Measurements from ENCODE around the gene IL25.
"Not testable (repeated sequence)": the region's sequence is repeated elsewhere in the genome, so short reads cannot be mapped to it uniquely, and the experiment has no call there.

Gene IL25

DNA sequence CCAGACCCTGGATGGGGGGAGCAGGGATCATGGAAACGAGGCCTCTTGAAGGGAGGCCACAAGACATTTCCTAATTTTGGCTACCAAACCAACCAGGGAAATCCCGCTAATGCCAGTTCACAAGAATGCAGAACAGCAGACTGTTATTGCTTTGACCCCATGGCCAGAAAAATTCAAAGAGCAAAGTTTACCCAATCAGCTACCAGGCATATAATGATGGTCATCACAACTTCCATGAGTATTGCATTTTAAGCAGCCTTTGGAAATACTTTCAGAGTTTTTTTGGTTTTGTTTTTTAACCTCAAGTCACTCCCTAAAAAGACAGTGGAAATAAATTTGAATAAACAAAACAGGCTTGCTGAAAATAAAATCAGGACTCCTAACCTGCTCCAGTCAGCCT is at the start of gene IL25:
IL25 (plus strand) TSS at position 301 of the 400 bp plus-strand sequence.
- no peak for DNase-seq (ENCODE audit: low read depth in 2 of 2)

DNA sequence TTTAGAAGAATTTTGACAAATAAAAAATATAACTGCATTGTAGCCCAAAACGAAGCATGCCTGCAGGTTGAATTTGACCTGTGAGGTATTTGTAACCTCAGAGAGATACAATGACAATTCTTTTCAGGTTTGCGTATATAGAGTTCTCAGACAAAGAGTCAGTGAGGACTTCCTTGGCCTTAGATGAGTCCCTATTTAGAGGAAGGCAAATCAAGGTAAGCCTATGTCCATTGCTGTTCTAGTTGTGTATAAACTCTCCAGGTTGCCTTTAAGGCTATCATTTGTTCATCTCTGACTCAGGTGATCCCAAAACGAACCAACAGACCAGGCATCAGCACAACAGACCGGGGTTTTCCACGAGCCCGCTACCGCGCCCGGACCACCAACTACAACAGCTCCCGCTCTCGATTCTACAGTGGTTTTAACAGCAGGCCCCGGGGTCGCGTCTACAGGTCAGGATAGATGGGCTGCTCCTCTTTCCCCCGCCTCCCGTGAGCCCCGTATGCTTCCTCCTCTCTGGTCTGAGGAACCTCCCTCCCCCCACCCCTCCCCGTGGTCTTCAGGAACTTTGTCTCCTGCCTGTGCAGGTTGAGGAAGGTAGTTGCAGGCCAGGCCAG is 48.7 kb upstream of the IL25 start:
- no peak for DNase-seq (ENCODE audit: low read depth in 2 of 2)

DNA sequence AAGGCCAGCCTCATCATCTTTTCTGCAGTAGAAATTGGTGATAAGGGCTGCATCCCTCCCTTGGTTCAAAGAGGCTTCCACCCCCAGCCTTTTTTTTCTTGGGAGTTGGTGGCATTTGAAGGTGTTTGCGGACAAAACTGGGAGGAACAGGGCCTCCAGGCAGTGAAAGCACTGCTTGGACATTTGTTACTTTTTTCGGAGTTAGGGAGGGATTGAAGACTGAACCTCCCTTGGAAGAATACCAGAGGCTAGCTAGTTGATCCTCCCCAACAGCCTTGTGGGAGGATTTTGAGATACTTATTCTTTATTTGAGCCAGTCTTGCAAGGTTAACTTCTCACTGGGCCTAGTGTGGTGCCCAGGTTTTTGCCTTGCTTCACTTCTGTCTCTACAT is 48.2 kb upstream of the IL25 start:
- DNase-seq (ENCODE audit: low read depth in 2 of 2) = no peak

DNA sequence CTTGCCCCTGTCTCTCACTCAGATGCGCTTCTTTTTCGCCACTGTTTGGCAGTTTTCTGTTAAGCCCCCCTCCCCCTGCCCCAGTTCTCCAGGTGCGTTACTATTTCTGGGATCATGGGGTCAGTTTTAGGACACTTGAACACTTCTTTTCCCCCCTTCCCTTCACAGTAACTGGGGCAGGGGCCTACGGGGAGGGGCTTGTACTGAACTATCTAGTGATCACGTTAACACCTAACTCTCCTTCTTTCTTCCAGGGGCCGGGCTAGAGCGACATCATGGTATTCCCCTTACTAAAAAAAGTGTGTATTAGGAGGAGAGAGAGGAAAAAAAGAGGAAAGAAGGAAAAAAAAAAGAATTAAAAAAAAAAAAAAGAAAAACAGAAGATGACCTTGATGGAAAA is 47.6 kb upstream of the IL25 start:
- no peak for DNase-seq (ENCODE audit: low read depth in 2 of 2)

DNA sequence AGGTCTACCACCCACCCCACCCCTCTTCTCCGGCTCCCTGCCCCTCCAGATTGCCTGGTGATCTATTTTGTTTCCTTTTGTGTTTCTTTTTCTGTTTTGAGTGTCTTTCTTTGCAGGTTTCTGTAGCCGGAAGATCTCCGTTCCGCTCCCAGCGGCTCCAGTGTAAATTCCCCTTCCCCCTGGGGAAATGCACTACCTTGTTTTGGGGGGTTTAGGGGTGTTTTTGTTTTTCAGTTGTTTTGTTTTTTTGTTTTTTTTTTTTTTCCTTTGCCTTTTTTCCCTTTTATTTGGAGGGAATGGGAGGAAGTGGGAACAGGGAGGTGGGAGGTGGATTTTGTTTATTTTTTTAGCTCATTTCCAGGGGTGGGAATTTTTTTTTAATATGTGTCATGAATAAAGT is 46.9 kb upstream of the IL25 start:
- DNase-seq (ENCODE audit: low read depth in 2 of 2) = not testable (repeated sequence)

DNA sequence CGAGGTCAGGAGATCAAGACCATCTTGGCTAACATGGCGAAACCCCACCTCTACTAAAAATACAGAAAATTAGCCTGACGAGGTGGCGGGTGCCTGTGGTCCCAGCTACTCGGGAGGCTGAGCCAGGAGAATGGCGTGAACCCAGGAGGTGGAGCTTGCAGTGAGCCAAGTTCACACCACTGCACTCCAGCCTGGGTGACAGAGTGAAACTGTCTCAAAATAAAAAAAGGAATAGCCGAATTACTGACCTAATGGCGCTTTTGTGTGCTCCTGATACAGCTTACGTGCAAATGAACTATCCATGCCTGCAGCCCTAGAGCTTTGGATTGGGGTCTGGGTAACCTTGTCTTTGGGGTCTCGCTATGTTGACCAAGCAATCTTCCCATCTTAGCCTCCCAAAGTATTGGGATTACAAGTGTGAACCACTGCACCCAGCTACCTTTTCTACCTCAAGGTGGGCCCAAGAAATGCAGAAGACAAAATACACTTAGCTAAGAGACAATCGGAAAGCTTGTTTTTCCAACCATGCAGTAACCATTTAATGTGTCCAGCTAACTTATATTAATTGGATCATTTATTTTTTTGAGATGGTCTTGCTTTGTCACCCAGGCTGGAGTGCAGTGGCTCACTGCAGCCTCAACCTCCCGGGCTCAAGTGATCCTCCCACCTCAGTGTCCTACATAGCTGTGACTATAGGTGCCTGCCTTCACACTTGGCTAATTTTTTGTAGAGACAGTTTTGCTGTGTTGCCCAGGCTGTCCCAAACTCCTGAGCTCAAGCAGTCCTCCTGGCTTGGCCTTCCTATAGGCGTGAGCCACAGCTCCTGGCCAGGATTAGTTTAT is 45.9 kb upstream of the IL25 start:
- no peak for DNase-seq (ENCODE audit: low read depth in 2 of 2)

DNA sequence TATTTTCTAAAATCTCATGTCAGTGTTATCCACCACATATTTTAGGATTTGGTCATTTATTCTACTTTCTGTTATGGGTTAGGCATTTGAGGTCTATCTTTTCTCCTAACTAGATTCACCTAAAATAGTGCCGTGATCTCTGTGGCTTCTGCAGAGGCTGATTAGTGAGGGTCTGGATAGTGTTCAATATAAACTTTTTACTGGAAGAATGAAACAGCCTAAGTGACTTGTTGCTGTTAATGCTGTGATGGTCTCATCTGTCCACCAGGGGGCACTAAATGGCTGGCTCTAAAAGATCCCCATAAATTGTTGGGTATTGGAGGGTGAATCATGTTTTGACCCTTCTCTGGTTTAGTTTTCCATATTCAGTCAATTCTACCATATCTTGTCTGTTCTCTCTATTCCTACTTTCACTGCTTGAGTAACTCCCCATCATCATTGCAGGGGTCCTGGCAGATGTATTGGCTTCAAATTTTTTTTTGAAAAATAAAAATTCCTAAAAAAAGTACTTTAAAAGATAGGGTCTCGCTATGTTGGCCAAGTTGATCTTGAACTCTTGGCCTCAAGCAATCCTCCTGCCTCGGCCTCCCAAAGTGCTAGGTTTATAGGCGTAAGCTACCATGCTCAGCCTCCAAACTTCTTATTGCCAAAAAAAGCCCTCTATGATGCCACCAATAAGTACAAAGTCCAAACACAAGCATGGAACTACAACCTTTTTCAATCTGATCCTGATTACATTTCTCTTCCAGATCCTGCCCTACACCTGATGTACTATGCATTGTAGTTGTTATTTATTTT is 44.5 kb upstream of the IL25 start:
- DNase-seq (ENCODE audit: low read depth in 2 of 2) = peak; percentile 36 to 46

DNA sequence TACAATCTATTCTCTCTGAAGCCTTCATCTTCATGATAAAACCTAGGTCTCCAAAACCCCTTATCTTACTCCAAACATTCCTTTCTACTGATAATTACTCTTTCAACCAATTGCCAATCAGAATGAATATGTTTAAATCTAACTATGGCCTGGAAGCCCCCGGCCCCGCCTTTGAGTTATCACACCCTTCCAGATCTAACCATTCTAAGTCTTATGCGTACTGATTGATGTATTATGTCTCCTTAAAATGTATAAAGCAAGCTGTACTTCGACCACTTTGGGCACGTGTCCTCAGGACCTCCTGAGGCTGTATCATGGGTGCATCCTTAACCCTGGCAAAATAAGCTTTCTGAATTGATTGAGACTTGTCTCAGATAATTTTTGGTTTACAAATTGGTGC is 37.0 kb upstream of the IL25 start:
- DNase-seq (ENCODE audit: low read depth in 2 of 2) = no peak

DNA sequence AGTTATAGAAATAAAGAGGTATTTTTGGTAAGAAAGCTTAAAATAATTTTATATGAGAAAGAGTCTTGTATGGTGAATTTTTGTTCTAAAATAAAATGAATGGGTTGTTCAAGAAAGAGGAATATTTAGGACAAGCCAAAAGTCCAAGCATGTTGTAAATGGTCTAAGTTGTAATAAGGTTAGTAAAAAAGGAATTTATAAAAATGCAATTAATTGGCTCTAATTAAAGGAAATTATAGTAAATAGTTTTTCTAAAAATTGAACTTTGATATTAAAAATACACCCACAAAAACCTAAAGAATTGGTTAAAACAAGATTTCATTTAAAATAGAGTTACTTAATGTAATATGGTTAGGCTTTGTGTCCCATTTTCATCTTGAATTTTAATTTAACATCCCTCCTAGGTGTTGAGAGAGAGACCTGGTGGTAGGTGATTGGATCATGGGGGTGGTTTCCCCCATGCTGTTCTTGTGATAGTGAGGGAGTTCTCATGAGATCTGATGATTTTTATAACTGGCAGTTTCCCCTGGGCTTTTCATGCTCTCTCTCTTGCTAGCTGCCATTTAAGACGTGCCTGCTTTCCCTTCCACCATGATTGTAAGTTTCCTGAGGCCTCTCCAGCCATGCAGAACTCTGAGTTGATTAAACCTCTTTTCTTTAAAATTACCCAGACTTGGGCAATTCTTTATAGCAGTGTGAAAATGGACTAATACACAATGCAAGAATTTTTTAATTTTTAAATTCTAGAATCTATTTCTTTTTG is 32.9 kb upstream of the IL25 start:
- DNase-seq (ENCODE audit: low read depth in 2 of 2) = no peak

DNA sequence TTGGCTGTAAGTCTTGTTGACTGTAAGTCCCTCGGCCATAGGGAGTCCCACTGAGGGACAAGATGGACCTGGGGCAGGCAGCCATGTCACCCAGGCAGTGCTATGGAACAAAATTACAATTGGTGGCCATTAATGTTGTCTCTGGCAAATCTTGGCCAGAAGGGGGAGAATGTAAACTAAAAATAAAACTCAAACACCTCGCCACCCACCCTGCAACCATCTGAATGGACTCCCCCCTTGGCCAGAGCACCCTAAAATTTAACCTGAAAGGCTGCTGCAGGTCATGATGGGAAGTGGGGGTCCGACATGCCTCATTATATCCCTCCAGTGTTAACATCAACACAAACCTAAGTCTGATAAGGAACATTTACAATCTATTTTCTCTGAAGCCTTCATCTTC is 28.1 kb upstream of the IL25 start:
- DNase-seq (ENCODE audit: low read depth in 2 of 2) = no peak

DNA sequence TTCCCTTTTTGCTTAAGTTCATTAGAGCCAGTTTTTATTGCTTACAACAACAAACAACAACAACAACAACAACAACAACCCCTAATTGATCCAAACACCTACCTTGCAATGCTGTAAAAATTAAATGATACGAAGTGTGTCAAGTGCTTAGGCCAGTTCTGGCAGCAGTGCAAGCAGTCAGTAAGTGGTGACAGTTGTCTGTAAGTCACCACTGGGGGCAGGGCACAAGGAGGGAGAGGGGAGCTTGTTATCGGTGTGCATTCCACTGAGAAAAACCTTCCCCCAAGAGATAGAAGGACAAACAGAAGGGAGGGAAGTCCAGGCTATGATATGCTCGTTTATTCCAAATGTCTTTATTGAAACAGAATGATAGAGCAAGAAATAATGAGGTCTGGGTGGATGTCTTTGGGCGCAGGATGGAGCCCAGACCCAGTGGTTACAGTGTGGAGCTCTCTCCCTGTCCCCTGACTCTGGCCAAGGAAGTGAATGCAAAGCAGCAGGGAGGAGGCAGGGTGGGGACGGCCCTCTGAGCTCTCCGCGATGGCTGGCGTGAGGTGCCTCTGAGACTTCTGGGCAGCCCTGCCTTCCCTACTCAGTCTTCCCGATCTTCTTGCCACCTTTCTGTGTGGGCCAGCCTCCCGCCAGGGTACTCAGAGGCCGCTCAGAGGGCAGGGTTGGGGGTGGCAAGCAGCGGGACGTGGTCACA is 26.5 kb upstream of the IL25 start:
- DNase-seq (ENCODE audit: low read depth in 2 of 2) = no peak

DNA sequence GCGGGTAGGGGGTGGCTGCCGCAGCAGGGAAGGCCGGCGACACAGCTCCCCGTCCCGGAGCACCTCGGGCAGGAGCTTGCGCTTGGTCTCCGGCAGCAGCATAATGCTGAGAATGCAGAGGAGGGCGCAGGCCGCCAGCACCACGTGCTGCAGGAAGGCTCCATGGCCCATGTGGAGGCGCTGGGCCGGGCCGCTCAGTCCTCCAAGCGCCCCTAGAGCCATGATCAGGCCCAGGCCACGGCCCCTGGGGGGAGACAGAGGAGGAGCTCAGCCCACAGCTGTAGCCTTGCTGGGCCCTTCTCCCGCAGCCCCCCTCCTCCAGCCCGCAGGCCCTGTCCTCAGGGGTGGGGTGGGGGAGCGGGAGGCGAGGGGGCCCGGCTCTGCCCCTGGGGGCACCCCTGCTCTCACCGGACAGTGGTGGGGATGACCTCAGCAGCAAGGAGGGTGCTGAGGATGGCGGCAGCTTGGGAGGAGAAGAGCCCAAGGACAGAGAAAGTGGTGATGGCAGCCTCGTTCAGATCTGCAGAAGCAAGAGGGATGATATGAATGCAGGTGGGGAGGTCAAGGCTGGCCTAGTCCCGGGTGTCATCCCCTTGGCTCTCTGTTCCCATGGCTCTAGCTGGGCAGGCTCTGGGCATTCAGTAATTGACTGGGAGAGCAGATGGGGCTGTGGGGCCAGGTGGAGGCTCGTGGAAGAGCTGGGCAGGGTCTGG is 25.8 kb upstream of the IL25 start:
- DNase-seq (ENCODE audit: low read depth in 2 of 2) = no peak

DNA sequence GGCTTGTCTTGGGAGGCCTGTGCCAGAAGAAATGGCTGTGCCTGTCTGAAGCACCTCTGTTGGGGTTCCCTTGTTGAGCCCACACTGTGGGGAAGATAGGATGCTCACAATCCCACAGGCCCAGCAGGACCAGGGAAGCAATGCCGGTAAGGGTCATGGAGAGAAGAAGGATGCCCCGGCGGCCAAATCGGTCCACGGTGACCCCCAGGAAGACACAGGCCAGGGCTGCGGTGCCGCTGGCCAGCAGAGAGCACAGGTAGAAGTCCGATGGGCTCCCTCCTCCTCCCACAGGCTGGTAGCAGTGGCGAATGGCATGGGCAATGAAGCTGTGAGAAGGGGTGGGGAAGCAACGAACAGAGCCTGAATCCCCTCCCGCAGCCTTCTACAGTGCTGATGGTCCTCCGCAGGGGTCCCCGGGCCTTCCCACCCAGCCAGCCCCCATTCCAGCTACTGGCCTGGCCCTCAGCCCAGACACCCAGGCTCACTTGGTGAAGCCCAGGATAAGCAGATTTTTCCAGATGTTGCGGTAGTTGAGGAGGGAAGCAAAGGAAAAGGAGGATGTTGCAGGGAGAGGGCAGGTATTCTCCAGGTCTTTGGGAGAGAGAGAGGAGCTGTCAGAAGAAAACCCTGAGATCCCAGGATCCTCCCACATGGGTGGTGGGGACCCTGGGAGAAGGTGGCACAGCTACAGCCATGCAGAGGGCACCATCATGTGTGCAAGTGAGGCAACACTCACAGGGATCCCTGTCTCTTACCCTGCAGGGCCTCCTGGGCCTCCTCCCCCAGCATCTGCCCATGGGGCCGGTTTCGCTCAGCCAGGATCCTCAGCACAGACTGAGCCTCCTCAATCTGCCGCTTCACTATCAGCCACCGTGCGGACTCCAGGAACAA is 25.0 kb upstream of the IL25 start:
- no peak for DNase-seq (ENCODE audit: low read depth in 2 of 2)

DNA sequence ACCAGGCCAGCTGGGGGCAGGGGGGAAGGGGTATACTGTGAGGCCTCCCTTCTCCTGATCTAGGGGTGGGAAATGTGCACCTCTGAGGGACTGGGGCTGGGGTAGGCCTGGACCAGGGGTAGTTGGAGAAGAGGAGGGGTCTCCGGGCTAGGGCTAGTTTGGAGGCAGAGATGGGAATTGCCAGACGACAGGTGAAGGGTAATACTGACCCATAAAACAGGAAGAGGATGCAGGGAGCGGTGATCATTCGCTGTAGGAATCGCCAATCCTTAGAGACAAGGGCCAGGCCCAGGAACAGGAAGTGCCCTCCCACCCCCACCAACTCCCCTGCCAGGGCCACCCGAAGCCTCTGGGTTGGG is 24.3 kb upstream of the IL25 start:
- DNase-seq (ENCODE audit: low read depth in 2 of 2) = no peak

DNA sequence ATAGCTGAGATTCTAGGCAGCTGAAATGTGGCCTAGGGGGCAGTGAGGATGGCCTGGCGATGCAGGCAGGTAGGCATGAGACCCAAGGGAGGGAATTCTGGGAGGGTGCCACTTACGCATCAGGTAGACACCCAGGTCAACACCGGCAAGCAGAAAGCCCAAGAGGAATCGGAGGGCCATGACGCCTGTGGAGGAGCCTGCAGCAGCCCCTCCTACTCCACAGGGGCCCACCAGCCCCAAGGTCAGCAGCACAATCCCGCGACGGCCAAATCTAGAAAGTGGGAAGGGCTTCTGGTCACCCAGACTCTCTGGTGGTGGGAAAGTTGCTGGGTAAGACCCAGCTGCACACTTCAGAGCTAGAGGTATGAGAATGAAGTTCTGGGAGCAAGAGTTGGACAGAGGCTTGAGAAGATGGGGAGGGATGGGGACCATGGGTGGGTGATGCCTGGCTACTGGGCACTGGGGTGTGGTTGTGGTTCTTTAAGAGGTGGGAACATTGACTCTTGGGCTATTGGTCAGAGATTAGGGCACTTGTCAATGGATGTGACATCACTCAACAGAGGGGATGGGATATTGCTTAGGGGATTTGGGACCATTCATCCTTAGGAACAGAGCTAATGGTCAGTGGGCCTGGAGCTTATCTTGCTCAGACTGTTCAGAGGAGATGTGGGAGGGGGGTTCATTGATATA is 23.3 kb upstream of the IL25 start:
- no peak for DNase-seq (ENCODE audit: low read depth in 2 of 2)

DNA sequence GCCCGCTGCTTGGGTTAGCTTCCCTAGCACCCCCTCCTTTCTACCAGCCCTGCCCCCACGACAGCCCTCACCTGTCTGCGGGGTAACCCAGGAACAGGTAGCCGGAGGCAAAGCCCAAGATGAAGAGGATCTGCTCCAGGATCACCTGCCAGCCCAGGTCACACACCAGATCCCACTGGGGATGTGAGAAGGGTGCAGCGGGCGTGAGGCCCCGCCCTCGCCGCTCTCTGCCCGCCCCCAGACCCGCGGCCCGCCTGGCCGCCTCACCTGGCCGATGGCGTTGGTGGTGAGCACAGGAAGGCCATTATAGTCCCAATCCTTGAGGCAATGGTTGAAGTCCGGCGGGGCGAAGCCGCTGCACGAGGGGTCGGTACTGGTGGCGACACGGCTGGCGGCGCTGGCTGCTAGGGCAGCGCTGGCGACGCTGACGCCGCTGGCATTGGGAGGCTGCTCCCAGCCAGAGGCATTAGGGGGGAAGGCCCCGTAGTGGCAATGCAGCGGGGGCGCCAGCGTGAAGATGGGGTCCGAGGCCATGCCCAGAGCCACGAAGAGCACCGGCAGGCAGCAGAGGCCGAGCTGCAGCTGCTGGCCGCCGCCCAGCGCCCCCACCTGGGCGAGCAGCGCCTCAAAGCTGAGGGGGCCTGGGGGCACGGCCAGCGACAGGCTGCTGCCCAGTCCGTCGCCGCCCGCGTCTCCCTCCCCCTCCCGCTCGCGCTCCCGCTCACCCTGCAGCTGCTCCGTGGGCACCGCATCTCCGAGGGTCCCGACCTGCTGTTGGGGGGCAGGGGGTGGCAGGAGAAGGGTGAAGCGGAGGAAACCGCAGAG is 20.7 kb upstream of the IL25 start:
- no peak for DNase-seq (ENCODE audit: low read depth in 2 of 2)

DNA sequence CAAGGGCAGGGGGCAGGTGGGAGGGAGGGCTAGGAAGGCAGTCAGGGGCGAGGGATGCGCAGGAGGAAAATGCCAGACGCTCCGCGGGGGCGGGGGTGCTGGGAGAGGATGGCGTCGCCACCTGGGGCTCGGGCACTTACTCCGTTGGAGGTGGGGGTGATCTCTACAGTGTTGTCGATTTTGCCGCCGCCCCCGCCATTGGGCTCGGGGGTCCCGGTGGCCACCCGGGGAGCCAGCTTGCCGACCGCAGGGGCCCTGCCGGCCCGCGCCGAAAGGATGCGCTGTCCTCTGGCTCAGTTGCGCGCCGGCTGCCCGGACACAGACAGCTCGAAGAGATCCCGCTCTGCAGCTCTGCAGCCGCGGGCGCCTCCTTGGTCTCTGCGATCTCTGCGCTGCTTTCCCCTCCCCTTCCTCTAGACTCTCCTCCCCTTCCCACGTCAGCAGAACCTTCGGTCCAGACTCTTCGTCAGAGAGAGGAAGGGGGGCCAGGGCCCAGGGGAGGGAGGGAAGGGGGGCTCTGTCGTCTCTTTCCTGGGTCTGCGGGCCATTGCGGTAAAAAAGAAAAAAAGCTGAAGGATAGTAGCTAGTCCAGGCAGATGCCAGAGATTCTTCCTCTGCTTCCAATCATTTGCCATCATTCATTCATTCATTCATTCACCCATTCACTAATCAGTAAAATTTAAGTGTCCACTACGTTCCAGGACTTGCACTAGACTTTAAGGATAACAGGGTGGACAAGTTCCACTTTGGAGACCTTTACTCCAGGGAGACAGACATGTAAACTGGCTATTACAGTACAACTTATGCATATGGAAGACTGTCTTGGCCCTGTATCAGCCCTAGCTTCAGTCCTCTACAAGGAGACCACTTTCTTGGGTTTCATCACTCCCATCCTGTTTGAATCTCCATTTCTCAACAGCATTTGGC is 19.8 kb upstream of the IL25 start, which contains the start of gene SLC22A17:
SLC22A17 (minus strand) TSS at position 382 of the 927 bp plus-strand sequence.
- DNase-seq (ENCODE audit: low read depth in 2 of 2) = peak; percentile 73 to 76
